Heart right ventricle (tissue), 16 donors: ENCODE measurements around the gene ANKH. TPM values are rescaled to one million over a fixed set of nuclear protein-coding genes. Genes with fewer than 3 reads are reported as not detected.

ENCODE experiments used
- ATAC-seq, 8 donors: fragments of 200-7000 bp; cut with Tn5 transposase; one replicate each; pipeline ENCODE4 v1.9.1; 2020; ENCODE audit warnings: mild to moderate bottlenecking in 8 of 8, moderate library complexity in 8 of 8, moderate number of reproducible peaks in 1 of 8
- DNase-seq, 2 donors: peaks; one replicate each; pipeline ENCODE4 v3.0.0-alpha.2; 2020
- H3K27ac ChIP-seq, 10 donors: fragments of 200-600 bp; sonication (generic) in 2 of 10; one replicate each; pipeline versions ENCODE4 v1.5.0 to v1.8.0; 2020 to 2022; ENCODE audit warnings: mild to moderate bottlenecking in 3 of 10
- H3K27me3 ChIP-seq, 7 donors: fragments of 200-600 bp; one replicate each; pipeline ENCODE4 v1.8.0; 2021 to 2022; ENCODE audit warnings: mild to moderate bottlenecking in 2 of 7
- H3K36me3 ChIP-seq, 9 donors: fragments of 200-600 bp; sonication (generic) in 1 of 9; one replicate each; pipeline versions ENCODE4 v1.5.0 to v1.8.0; 2020 to 2022; ENCODE audit warnings: mild to moderate bottlenecking in 2 of 9
- H3K4me1 ChIP-seq, 9 donors: fragments of 200-600 bp; sonication (generic) in 1 of 9; one replicate each; pipeline versions ENCODE4 v1.5.0 to v1.8.0; 2020 to 2022; ENCODE audit warnings: mild to moderate bottlenecking in 4 of 9
- H3K4me3 ChIP-seq, 10 donors: fragments of 200-600 bp; sonication (generic) in 2 of 10; one replicate each; pipeline versions ENCODE4 v1.5.0 to v1.8.0; 2020 to 2022; ENCODE audit warnings: mild to moderate bottlenecking in 7 of 10, moderate library complexity in 2 of 10
- H3K9me3 ChIP-seq, 11 donors: fragments of 200-600 bp in 10 of 11; sonication (generic) in 2 of 11; one replicate each; pipeline versions ENCODE4 v1.5.0 to v1.8.0; 2013 to 2022; ENCODE audit warnings: mild to moderate bottlenecking in 2 of 11, control low read depth in 1 of 11, moderate library complexity in 1 of 11
- WGBS, 2 donors: extraction: QIAGEN DNeasy Blood & Tissue Kit; methylation state at CpG; one replicate each; pipeline ENCODE4 v1.1.7; 2013; ENCODE audit warnings: inconsistent platforms in 1 of 2; 5-methylcytosine and 5-hydroxymethylcytosine counted together
- intact Hi-C, 10 donors: fragments of 100-400 bp; cut with DNase I; formaldehyde crosslinking; loops; one replicate each; pipeline versions ENCODE4 v1.11.1 to v1.14.2; 2022
- polyA plus RNA-seq, 2 donors: library from polyadenylated mRNA; stranded (reverse); fragments of 200-250 nt; gene quantifications; one replicate each; pipeline ENCODE4 v1.2.3, GENCODE V29; 2013
- total RNA-seq, 10 donors: library from RNA; stranded (reverse); fragmentation: NEBNext Ultra II Directional in 3 of 10; extraction: Animal tissue kit (Norgen Biotek cat#: 25700) in 3 of 10; gene quantifications; one replicate each; pipeline versions ENCODE4 v1.2.1 to v1.2.4, GENCODE V29; 2021 to 2023
- TF ChIP-seq, protein P1 (sequence below), 9 donors: fragments of 200-600 bp; sonication (generic) in 2 of 9; IDR thresholded peaks; one replicate each; pipeline versions ENCODE4 v1.5.0 to v1.8.0; 2021 to 2022; ENCODE audit warnings: antibody characterized with exemption in 9 of 9, mild to moderate bottlenecking in 5 of 9, moderate library complexity in 1 of 9
- donor health status: Arrhythmogenic right ventricular cardiomyopathy.
- donor health status: ischemic (EF 13 %, LVEDD 7.1; RV severe dilation, severe dysfunction).
- donor health status: healthy with polysubstance abuse.
- donor health status: DM: no; HTN: yes; CAD: no.
- donor health status: DM: no; HTN: no; CAD: no.
- donor health status: ischemic (EF 25% LVEDD 6.9; RV normal size, moderate dysfunction).
- donor health status: ischemic (EF 25% LVEDD 5.7; RV mildly dilated, moderate dysfunction).
- donor health status: healthy.
- donor health status: DM: yes; HTN: yes; CAD: no.
- donor health status: Ischemic cardiomyopathy.
- donor health status: ischemic (EF 35%, LVEDD 5.7; RV mildly dilated, moderate dysfunction).
- donor health status: nonischemic (EF 11% LVEDD 7.7; RV severe dilation, severe dysfunction).
- donor health status: DM: yes; HTN: yes; CAD: no.
- donor health status: PGD.
- donor health status: ischemic (EF 29% LVEDD 5.4; RV normal size, mild dysfunction).
- donor health status: nonischemic (EF 23%, LVEDD 6.1; RV moderate dilation, normal function).

ANKH gene
- total and polyA plus RNA-seq, 12 donors = 51.0 to 256 (median 192) TPM

DNA sequence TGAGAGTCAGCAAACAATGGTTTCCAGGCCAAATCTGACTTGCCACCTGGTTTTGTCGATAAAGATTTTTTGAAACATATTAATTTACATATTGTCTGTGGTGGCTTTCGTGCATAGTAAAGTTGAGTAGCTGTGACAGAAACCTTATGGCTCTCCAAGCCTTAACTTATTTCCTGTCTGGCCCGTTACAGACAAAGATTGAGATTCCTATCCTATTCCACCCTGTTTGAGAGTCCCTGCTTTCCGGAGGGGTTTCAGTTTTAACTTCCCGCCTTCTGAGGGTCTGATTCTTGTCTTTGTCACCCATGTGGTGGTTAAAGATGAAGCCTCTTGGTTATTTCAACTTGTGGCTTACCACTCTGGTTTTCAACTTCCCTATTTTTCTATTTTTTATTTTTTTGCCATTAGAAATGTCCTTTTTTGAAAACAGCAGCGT, 195.7 kb downstream of the ANKH start:
- ATAC-seq (peak in 1 of 8 donors; percentile 8), DNase-seq (no peak)
- intact Hi-C loops = no loop called here
- Histone ChIP-seq H3K4me3 (peak overlapping the region in 2 of 10 donors; percentile 1 to 2), H3K27me3 (no peaks in the 10 kb centered on the region), H3K4me1 (peaks cover 14 to 85% (median 64%) of the 10 kb centered on the region in 9 donors), H3K27ac (peak overlapping the region in 9 of 10 donors; percentile 2 to 87 (median 59)), H3K36me3 (peaks cover 0 to 41% (median 5%) of the 10 kb centered on the region in 9 donors), H3K9me3 (no peaks in the 10 kb centered on the region)
- TF ChIP-seq, protein P1, sequence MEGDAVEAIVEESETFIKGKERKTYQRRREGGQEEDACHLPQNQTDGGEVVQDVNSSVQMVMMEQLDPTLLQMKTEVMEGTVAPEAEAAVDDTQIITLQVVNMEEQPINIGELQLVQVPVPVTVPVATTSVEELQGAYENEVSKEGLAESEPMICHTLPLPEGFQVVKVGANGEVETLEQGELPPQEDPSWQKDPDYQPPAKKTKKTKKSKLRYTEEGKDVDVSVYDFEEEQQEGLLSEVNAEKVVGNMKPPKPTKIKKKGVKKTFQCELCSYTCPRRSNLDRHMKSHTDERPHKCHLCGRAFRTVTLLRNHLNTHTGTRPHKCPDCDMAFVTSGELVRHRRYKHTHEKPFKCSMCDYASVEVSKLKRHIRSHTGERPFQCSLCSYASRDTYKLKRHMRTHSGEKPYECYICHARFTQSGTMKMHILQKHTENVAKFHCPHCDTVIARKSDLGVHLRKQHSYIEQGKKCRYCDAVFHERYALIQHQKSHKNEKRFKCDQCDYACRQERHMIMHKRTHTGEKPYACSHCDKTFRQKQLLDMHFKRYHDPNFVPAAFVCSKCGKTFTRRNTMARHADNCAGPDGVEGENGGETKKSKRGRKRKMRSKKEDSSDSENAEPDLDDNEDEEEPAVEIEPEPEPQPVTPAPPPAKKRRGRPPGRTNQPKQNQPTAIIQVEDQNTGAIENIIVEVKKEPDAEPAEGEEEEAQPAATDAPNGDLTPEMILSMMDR (IDR thresholded peaks at IDR 0.05) = no peak
- whole genome bisulfite sequencing, 2 donors = 47 to 57% methylated on average over 6 of the region's 6 CpGs

DNA sequence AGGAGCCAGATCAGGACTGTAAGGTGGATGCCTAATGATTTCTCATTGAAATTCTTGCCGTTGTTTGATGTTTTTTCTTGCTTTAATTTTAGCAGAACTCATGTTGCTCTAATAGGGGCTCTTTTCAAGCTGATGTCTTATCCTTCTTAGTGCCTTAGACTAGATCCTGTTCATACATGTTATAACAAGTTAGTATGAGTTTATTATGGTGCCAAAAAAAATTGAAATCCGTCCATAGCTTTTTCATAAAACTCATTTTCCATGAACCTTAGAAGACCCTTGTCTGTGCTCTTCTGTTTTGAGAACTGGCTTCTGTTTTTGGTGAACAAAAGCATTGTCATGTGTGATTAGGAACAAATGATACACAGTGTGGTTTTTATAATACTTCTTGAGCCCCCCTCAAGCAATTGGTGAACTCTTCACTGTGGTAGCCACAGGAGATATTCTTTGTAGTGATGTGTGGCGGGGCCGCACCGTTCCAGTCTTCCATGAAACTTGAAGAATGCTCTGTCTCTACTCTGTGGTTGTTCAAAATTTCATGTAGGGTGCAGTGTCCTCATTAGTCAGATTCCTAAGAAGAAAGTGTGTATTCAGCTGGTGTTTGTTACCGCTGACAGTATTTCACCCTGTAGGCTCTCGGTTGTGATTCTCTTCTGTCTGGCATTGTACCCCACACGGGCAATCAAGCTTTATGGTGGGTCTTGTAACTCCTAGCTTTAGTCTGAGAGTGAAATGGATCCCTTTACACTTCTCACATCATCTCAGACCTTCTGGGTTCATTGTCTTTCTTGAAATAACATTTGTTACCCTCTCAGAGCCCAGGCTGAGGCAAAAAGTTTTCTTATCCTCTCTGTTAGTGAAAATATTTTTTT, 196.4 kb downstream of the ANKH start:
- Histone ChIP-seq H3K4me1 (peaks cover 17 to 87% (median 69%) of the 10 kb centered on the region in 9 donors), H3K27ac (peak overlapping the region in 8 of 10 donors; percentile 2 to 87 (median 57))
- TF ChIP-seq, protein P1 (IDR thresholded peaks at IDR 0.05) = no peak

DNA sequence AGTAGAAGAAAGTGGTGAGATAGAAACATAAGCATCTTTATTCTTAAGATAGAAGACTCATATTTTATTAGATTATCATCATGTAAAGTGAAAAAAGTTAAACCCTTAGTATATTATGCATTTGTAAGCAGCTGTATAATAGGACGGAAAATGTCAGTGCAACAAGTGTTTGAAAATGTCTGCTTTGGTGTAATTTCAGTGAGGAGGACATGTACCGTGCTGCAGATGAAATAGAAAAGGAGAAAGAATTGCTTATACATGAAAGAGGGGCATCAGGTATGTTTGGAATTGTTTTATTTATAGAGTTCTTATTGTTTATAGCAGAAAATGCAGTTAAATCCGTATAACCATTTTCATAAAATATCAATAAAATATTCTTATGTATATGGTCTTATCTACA, 198.1 kb downstream of the ANKH start:
- peaks cover 17 to 87% (median 64%) of the 10 kb centered on the region in 9 donors for H3K4me1 ChIP-seq
- WGBS, 2 donors = 91 to 95% methylated on average over 3 of the region's 3 CpGs

More for the DNA sequence above, 196.4 kb downstream of the ANKH start:
- Histone ChIP-seq H3K9me3 (no peaks in the 10 kb centered on the region), H3K36me3 (peaks cover 0 to 34% (median 4%) of the 10 kb centered on the region in 9 donors), H3K27me3 (no peaks in the 10 kb centered on the region), H3K4me3 (no peak overlapping the region)
- DNase-seq (no peak), ATAC-seq (no peak)
- intact Hi-C loops = no loop called here
- WGBS, 2 donors = 91 to 93% methylated on average over 8 of the region's 8 CpGs

More for the DNA sequence above, 198.1 kb downstream of the ANKH start:
- intact Hi-C loops = no loop called here
- TF ChIP-seq, protein P1 (IDR thresholded peaks at IDR 0.05) = no peak
- H3K4me3 ChIP-seq = no peak overlapping the region
- H3K27me3 ChIP-seq = no peaks in the 10 kb centered on the region
- peak overlapping the region in 1 of 10 donors; percentile 32 for H3K27ac ChIP-seq
- peaks cover 0 to 17% (median 0%) of the 10 kb centered on the region in 9 donors for H3K36me3 ChIP-seq
- DNase-seq (no peak), ATAC-seq (no peak)
- H3K9me3 ChIP-seq = no peaks in the 10 kb centered on the region
